GM10248 (cell line): ENCODE results near the gene RAD50.
"Not testable (repeated sequence)": the region's sequence is repeated elsewhere in the genome, so short reads cannot be mapped to it uniquely, and the experiment has no call there.

ENCODE experiments used
- CTCF ChIA-PET: fragments of 300-600 bp; sonication (Branson Sonifier 250); formaldehyde crosslinking; extraction: SDS; loops from one replicate; lab custom pipeline; 2021; ENCODE audit warnings: antibody characterized with exemption; lab: Yijun Ruan, JAX
- POLR2A ChIA-PET: fragments of 350-650 bp; sonication (Branson Sonifier 250); formaldehyde crosslinking; extraction: SDS; loops from one replicate; lab custom pipeline; 2020; ENCODE audit warnings: antibody characterized with exemption; lab: Yijun Ruan, JAX
- DNase-seq: peaks from one replicate; pipeline ENCODE4 v3.0.0; 2012; ENCODE audit errors: extremely low spot score
- CTCF ChIP-seq: IDR thresholded peaks from 2 replicates; pipeline ENCODE4 v1.5.1; 2012; ENCODE audit warnings: mild to moderate bottlenecking, low read depth; ENCODE audit errors: extremely low read depth, missing control alignments, control extremely low read depth

RAD50 gene

GRCh38 chr5:132540764-132541163, 16.0 kb upstream of the RAD50 start:
- CTCF ChIA-PET = interaction anchor here (1.3 kb wide), 1 partner anchor 34 kb away, joined by 3 read pairs; no protein-coding TSS in a partner anchor
- POLR2A ChIA-PET = no interaction called here
- no peak for TF ChIP-seq CTCF

GRCh38 chr5:132543472-132544201, 13.1 kb upstream of the RAD50 start, which contains the start of gene IL5:
TSS of gene IL5 (minus strand) at chr5:132543522. CDS start at chr5:132543478, 44 bp downstream.
- DNase-seq = no peak
- no peak for TF ChIP-seq CTCF
- ChIA-PET POLR2A (no interaction called here), CTCF (interaction anchor here (1.1 to 5.4 kb wide), 2 partner anchors 14 to 17 kb away, joined by 3 to 29 read pairs; no protein-coding TSS in a partner anchor)

More at GRCh38 chr5:132540764-132541163, 16.0 kb upstream of the RAD50 start:
- no peak for DNase-seq

- no peak for DNase-seq
- CTCF ChIA-PET = interaction anchor here (1.7 to 5.4 kb wide), 3 partner anchors 10 to 274 kb away, joined by 5 to 29 read pairs (median 17); no protein-coding TSS in a partner anchor
- POLR2A ChIA-PET = no interaction called here
- no peak for TF ChIP-seq CTCF
Measured at GRCh38 chr5:132546108-132546507, 10.7 kb upstream of the RAD50 start.

- ChIA-PET CTCF (interaction anchor here (0.9 to 4.2 kb wide), 2 partner anchors 11 to 523 kb away, joined by 3 to 17 read pairs; no protein-coding TSS in a partner anchor), POLR2A (no interaction called here)
- no peak for TF ChIP-seq CTCF
- DNase-seq = no peak
Measured at GRCh38 chr5:132547269-132547668, 9.5 kb upstream of the RAD50 start.

- POLR2A ChIA-PET, DNase-seq: not testable (repeated sequence)
- CTCF ChIA-PET = interaction anchor here (1.2 to 4.2 kb wide), 4 partner anchors 12 to 268 kb away, joined by 3 to 17 read pairs (median 7); no protein-coding TSS in a partner anchor
Measured at GRCh38 chr5:132548834-132549233, 7.9 kb upstream of the RAD50 start.

GRCh38 chr5:132549576-132549975, 7.2 kb upstream of the RAD50 start:
- no peak for DNase-seq
- POLR2A ChIA-PET = no interaction called here
- CTCF ChIA-PET = interaction anchor here (1.7 to 2.1 kb wide), 2 partner anchors 21 to 49 kb away, joined by 4 to 5 read pairs; no protein-coding TSS in a partner anchor
- TF ChIP-seq CTCF = no peak
